ENCODE data around the gene RANBP3.

GRCh38 chr19:5941673-5942072 is 36.3 kb downstream of the RANBP3 start:
- TF ChIP-seq POLR2A (IDR thresholded peaks at IDR 0.05), result no peak
- TF ChIP-seq CTCF (IDR thresholded peaks at IDR 0.05), result no peak

Measured in thyroid gland (tissue), 4 donors.